GM20000 (cell line): ENCODE measurements around the gene HLF.

Source experiments
- DNase-seq: peaks from one replicate; pipeline ENCODE4 v3.0.0; 2012; ENCODE audit warnings: low spot score
- TF ChIP-seq, protein P1 (sequence below): IDR thresholded peaks from 2 replicates; pipeline ENCODE4 v1.5.1; 2012; ENCODE audit warnings: mild to moderate bottlenecking, control low read depth; ENCODE audit errors: extremely low read depth, missing control alignments

Gene HLF

DNA sequence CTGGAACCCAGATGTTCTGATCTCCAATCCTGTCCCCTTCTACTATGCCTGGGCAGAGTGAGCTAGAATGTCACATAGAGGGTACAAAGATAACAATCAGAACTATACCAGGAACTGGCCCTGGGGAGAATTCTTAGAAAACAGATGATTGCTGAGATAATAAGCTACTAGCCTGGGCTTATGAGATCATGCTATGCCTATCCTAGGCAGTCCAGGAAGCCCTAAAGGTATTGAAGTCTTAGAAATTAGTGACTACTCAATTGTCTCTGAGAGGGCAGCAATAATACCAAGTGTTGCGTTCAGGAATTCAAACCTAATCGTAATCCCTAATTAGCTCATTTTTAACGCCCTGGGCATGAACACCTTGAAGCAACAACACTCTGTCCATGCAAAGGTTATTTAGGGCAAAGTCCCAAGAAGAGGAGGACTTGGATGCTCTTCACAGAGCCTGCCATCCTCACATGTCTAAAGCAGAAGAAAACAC lies 79.8 kb downstream of the HLF start:
- TF ChIP-seq, protein P1, sequence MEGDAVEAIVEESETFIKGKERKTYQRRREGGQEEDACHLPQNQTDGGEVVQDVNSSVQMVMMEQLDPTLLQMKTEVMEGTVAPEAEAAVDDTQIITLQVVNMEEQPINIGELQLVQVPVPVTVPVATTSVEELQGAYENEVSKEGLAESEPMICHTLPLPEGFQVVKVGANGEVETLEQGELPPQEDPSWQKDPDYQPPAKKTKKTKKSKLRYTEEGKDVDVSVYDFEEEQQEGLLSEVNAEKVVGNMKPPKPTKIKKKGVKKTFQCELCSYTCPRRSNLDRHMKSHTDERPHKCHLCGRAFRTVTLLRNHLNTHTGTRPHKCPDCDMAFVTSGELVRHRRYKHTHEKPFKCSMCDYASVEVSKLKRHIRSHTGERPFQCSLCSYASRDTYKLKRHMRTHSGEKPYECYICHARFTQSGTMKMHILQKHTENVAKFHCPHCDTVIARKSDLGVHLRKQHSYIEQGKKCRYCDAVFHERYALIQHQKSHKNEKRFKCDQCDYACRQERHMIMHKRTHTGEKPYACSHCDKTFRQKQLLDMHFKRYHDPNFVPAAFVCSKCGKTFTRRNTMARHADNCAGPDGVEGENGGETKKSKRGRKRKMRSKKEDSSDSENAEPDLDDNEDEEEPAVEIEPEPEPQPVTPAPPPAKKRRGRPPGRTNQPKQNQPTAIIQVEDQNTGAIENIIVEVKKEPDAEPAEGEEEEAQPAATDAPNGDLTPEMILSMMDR, result no peak
- DNase-seq, result no peak

DNA sequence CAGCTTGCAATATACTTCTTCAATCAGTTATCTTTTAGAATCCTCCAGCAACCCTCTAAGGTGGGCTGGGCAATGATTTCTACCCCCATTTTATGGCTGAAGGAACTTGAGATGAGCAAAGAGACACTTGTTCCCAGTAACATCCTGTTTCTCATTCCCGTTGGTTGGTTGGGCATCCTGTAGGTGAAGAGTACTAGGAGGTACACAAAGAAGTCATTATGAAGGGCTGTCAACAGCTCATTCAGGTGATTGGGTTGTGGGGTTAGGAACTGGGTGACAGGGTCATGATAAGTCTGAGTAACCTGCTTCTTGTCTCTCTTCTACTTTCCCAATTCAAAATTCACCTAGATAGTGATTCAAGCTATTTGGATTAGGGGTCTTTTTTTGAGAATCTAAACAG lies 80.4 kb downstream of the HLF start:
- TF ChIP-seq, protein P1, result no peak

GRCh38 chr17:55346658-55347057 lies 81.9 kb downstream of the HLF start:
- DNase-seq, result no peak
- TF ChIP-seq, protein P1, result no peak

More for the DNA sequence above, 80.4 kb downstream of the HLF start:
- DNase-seq, result no peak

GRCh38 chr17:55347341-55347740 lies 82.6 kb downstream of the HLF start:
- TF ChIP-seq, protein P1, result no peak
- no peak for DNase-seq

DNA sequence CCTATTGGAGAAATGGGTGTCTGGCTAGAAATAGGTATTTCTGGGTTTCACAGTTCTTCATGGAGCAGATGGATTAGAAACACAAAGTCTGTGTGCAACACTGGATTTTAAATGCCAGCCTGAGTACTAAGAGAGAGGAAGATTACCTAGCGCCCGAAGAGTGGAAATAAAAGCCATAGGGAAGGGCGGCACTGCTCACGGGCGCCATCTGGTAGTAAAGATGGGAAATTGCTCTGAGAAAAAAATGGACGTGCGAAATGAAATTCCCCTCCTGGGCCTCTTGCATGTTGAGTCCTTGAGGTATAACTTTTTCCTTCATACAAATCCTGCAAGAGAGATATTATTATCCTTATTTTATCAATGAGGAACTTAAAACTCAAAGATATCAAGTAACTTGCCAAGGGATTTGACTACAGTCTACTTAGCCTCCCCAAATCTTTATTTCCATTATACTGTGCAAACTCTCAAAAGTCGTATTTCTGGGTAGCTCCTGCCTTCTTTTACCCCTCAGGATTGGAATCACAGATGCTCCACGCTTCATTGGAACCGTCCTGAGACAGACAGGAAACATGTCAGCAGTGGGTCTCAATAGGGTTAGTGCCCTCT lies 84.1 kb downstream of the HLF start:
- peak; percentile 50 for DNase-seq

GRCh38 chr17:55350825-55351205 lies 86.1 kb downstream of the HLF start:
- TF ChIP-seq, protein P1, result no peak
- DNase-seq, result no peak

More for the DNA sequence above, 84.1 kb downstream of the HLF start:
- TF ChIP-seq, protein P1, result peak; percentile 71

DNA sequence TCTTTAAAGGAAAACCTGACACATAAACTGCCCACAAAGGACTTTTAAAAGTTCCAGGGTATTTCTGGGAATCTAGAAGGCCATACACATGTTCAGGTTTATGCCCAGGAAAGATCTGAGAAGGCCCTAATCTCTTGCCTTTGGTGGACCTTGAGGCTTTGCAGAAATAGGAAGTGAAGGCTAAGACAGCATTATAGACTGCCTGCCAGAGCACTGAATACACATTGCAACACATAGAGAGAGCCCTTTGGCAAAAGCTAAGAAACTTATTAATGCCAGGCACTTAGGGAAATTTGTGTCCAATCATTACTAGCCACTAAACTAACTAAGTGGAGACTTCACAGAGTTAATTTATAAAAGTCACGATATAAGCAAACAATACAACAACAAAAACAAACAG lies 86.5 kb downstream of the HLF start:
- no peak for DNase-seq
- TF ChIP-seq, protein P1, result no peak
